CD4-positive, alpha-beta T cell treated with Interleukin-17A for 1 hour (primary cell): Measurements from ENCODE around the gene ANAPC1.
"Not testable (repeated sequence)": the region's sequence is repeated elsewhere in the genome, so short reads cannot be mapped to it uniquely, and the experiment has no call there.

Source experiments
- DNase-seq: peaks from one replicate; pipeline ENCODE4 v3.0.0-alpha.2; 2020

Gene ANAPC1, protein sequence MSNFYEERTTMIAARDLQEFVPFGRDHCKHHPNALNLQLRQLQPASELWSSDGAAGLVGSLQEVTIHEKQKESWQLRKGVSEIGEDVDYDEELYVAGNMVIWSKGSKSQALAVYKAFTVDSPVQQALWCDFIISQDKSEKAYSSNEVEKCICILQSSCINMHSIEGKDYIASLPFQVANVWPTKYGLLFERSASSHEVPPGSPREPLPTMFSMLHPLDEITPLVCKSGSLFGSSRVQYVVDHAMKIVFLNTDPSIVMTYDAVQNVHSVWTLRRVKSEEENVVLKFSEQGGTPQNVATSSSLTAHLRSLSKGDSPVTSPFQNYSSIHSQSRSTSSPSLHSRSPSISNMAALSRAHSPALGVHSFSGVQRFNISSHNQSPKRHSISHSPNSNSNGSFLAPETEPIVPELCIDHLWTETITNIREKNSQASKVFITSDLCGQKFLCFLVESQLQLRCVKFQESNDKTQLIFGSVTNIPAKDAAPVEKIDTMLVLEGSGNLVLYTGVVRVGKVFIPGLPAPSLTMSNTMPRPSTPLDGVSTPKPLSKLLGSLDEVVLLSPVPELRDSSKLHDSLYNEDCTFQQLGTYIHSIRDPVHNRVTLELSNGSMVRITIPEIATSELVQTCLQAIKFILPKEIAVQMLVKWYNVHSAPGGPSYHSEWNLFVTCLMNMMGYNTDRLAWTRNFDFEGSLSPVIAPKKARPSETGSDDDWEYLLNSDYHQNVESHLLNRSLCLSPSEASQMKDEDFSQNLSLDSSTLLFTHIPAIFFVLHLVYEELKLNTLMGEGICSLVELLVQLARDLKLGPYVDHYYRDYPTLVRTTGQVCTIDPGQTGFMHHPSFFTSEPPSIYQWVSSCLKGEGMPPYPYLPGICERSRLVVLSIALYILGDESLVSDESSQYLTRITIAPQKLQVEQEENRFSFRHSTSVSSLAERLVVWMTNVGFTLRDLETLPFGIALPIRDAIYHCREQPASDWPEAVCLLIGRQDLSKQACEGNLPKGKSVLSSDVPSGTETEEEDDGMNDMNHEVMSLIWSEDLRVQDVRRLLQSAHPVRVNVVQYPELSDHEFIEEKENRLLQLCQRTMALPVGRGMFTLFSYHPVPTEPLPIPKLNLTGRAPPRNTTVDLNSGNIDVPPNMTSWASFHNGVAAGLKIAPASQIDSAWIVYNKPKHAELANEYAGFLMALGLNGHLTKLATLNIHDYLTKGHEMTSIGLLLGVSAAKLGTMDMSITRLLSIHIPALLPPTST (N-terminal part only)

DNA sequence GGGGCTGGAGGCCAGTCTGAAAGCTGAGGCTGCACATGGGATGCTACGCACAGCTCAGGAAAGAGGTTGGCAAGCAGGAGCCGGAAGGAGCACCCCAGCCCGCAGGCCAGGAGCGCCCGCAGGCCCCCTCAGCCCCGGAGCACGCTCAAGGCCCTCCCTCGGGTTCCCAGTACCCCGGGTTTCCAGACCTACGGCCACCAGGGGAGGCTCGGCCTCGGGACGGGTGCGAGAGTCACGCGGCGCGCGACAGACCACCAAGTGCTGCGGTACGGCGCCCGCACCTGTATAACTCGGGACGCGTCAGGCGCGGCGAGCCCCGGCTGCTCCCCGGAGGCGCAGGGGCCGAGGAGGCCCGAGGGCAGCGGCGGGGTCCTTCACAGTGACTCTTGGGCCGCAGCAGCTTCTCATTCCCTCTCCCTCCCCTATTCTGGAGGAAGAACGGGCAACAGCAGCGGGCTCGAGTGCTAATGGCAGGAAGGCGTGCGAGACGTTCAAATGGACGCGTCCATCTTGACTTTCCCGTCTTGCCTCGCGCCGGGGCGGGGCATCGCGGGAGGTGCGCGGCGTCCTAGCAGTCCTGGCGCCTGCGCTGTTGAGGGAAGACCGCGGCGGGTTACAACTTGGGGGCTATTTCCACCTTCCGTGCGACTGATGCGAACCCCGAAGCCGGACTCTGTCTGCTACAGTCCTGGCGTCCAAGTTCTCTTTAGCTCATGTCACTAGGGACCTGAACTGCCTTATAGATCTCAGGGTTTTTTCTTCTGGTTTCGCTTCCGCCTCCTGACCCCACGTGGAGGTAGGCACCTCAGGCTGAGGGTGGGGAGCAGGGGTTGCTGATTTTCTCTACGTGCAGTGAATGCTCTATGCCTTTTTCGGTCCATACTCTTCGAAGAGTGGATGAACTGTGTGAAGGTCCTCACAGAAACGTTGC is at the start of gene ANAPC1:
Gene ANAPC1, minus strand, starts transcription at position 533 of the 931 bp plus-strand sequence. CDS start 3,368 bp downstream, outside the sequence.
- peak; percentile 84 for DNase-seq

- no peak for DNase-seq
These were observed 48.9 kb upstream of the ANAPC1 start for GRCh38 chr2:111932841-111933291.

GRCh38 chr2:111930875-111931274 is 46.9 kb upstream of the ANAPC1 start:
- DNase-seq: no peak

DNA sequence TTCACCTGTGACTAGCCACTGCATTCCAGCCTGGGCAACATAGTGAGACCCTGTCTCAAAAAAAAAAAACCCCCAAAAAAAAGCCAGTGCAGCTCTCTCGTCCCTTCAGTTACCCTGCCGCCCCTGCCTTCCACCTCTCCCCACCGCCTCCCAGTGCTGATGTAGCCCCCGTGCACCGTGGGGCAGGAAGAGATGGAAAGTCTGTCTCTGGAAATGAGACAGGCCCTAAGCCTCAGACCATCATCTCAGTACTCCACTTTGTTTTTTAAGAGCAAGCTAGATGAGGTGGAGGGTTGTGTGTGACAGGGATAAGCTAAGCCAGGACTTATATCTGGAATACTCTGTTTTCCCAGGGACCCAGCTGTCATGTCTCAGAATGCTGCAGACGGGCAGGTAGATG is 46.4 kb upstream of the ANAPC1 start:
- no peak for DNase-seq

- no peak for DNase-seq
These were observed 43.7 kb upstream of the ANAPC1 start for GRCh38 chr2:111927723-111928122.

GRCh38 chr2:111924617-111925107 is 40.7 kb upstream of the ANAPC1 start:
- DNase-seq: no peak

- DNase-seq: no peak
These were observed 39.3 kb upstream of the ANAPC1 start for GRCh38 chr2:111923276-111923804.

- DNase-seq: no peak
These were observed 36.0 kb upstream of the ANAPC1 start for GRCh38 chr2:111919794-111920608.

DNA sequence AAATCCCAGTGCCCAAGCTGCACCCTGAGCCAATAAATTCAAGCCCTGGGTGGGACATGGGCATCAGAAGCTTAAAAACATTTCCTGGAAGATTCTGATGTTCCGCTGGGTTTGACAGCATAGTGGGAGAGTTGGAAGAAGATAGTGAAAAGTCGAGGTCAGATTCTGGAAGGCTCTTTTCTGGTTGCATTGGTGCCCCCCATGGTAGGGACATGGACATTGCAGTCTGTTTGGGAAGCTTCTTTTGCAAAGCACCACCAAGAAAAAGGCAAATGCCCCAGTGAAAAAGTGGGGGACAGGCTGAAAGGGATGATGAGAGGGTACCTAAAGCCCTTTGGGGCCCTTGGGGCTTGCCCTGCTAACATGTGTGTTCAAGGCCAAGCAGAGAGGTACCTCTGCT is 35.4 kb upstream of the ANAPC1 start:
- DNase-seq: no peak

GRCh38 chr2:111918383-111918806 is 34.4 kb upstream of the ANAPC1 start:
- DNase-seq: no peak

GRCh38 chr2:111917106-111917505 is 33.1 kb upstream of the ANAPC1 start:
- DNase-seq: no peak

DNA sequence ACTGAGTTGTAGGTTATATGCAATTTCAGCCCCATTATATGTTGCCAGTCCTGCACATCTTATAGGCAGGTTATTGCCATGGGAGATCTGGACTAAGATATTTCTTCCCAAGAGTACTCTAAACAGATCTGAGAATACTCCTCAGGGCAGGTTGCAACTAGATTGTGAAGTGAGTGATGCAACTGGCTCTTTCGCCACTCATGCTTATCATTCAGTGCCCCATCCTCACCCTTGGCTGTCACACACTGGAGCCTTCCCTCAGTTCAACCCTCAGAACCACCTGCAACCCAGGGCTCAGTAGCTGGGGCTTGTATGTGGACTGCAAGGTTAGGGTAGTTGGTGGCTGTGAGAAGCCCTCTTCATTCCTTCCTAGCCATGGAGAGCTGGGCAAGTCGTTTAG is 28.6 kb upstream of the ANAPC1 start:
- DNase-seq: no peak

DNA sequence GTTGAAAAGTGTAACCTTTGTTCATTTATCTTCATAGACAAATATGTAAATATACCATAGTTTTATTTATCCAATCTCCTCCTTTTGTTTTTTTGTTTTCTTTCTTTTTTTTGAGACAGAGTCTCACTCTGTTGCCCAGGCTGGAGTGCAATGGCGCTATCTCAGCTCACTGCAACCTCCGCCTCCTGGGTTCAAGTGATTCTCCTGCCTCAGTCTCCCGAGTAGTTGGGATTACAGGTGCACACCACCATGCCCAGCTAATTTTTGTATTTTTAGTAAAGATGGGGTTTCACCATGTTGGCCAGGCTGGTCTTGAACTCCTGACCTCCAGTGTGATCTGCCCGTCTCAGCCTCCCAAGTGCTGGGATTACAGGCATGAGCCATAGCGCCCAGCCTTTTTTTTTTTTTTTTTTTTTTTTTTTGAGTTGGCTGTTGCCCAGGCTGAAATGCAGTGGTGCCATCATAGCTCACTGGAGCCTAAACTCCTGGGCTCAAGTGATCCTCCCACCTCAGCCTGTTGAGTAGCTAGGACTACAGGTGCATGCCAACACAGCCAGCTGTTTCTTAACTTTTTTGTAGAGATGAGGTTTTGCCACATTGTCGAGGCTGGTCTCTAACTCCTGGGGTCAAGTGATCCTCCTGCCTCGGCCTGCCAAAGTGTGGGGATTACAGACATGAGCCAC is 27.4 kb upstream of the ANAPC1 start:
- not testable (repeated sequence) for DNase-seq

DNA sequence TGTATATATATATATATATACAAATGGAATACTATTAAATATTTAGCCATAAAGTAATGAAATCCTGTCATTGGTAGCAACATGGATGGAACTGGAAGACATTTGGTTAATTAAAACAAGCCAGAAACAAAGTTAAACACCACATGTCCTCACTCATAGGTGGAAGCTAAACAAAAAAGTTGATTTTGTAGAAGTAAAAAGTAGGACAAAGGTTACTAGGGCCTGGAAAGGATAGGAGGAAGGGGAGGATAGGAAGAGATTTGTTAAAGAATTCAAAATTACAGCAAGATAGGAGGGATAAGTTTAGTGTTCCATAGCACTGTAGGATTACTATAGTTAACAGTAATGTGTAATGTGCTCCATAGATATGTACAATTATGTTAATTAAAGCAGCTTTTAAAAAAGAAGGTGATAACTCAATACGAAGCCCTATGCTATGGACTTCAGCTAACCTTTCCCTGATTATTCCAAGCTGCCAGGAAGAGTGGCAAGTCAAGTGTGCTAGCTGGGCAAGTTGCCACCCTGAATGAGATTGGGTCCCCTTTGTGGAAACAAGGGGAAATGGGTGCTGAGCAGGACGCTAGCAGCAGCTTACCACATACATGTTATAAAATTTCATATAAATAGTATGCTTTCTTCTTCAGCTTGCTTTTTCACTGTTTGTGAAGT is 26.8 kb upstream of the ANAPC1 start:
- DNase-seq: no peak

DNA sequence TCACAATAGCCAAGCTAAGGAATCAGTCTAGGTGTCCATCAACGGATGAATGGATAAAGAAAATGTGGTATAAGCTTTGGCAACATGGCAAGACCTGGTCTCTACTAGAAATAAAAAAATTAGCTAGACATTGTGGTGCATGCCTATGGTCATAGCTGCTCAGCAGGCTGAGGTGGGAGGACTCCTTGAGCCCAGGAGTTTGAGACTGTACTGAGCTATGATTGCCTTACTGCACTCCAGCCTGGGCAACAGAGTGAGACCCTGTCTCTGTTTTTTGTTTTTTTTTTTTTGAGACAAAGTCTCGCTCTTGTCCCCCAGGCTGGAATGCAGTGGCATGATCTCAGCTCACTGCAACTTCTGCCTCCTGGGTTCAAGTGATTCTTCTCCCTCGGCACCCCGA is 26.0 kb upstream of the ANAPC1 start:
- not testable (repeated sequence) for DNase-seq

GRCh38 chr2:111909079-111909478 is 25.1 kb upstream of the ANAPC1 start:
- DNase-seq: no peak

DNA sequence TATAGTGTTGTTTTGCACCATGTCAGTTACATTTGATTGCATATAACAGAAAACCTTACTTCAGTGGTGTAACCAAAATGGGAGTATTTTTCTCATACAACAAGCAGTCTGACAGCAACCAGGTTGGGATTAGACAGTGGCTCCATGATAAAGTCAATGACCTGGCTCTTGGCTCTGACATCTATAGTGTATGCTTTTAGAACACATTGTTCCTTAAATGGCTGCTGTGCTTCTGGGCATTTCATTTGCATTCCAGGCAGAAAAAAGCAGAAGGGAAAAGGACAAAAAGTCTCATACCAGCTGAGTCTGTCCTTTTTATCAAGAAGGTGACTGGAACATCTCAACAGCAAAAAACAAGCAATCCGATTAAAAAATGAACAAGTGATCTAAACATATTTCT is 24.6 kb upstream of the ANAPC1 start:
- no peak for DNase-seq

GRCh38 chr2:111905990-111906735 is 22.2 kb upstream of the ANAPC1 start:
- no peak for DNase-seq
